Activated CD4-positive, alpha-beta T cell treated with anti-CD3 and anti-CD28 coated beads for 36 hours (primary cell): ENCODE measurements around the gene PALM3. TPM values are rescaled to one million over a fixed set of nuclear protein-coding genes. Genes with fewer than 3 reads are reported as not detected.
"Not testable (repeated sequence)": the region's sequence is repeated elsewhere in the genome, so short reads cannot be mapped to it uniquely, and the experiment has no call there.

Experiments
- ATAC-seq: fragments of 200-7000 bp; cut with Tn5 transposase; one replicate; pipeline ENCODE4 v1.10.0; 2021; ENCODE audit warnings: mild to moderate bottlenecking, moderate library complexity
- CTCF ChIA-PET: fragments of 350-600 bp; sonication (Branson Sonifier 250); formaldehyde crosslinking; loops from one replicate; lab custom pipeline; 2021; ENCODE audit warnings: antibody characterized with exemption; lab: Charles Lee
- POLR2A ChIA-PET: fragments of 350-600 bp; sonication (Branson Sonifier 250); formaldehyde crosslinking; loops from one replicate; lab custom pipeline; 2021; ENCODE audit warnings: antibody characterized with exemption, inconsistent platforms; lab: Charles Lee
- DNase-seq: peaks from one replicate; pipeline ENCODE4 v3.0.0-alpha.2; 2020
- H3K27ac Mint-ChIP-seq: one replicate; pipeline ENCODE4 v1.8.0; 2021; ENCODE audit warnings: mixed read lengths
- H3K27me3 Mint-ChIP-seq: one replicate; pipeline ENCODE4 v1.8.0; 2021; ENCODE audit warnings: mixed read lengths
- H3K36me3 Mint-ChIP-seq: one replicate; pipeline ENCODE4 v1.8.0; 2021; ENCODE audit warnings: low read depth, mixed read lengths
- H3K4me1 Mint-ChIP-seq: one replicate; pipeline ENCODE4 v1.8.0; 2021; ENCODE audit warnings: mixed read lengths
- H3K4me3 Mint-ChIP-seq: one replicate; pipeline ENCODE4 v1.8.0; 2021; ENCODE audit warnings: mild to moderate bottlenecking, moderate library complexity, mixed read lengths
- H3K9me3 Mint-ChIP-seq: one replicate; pipeline ENCODE4 v1.8.0; 2021; ENCODE audit warnings: low read depth, mixed read lengths
- intact Hi-C, 2 experiments: fragments of 100-400 bp; cut with DNase I in 1 of 2; cut with micrococcal nuclease in 1 of 2; formaldehyde crosslinking; loops; one replicate each; pipeline versions ENCODE4 v1.14.2 to v1.15.1; 2022 to 2024; cut with DNase I, micrococcal nuclease
- total RNA-seq, 2 experiments: library from RNA; stranded (reverse); gene quantifications; one replicate each; pipeline ENCODE4 v1.2.3, GENCODE V29; 2021

Gene PALM3
- total RNA-seq, 2 experiments from 2014 or later = 0.16 TPM; not detected in 1

GRCh38 chr19:14030997-14031718, 30.7 kb downstream of the PALM3 start:
- no peaks in the 10 kb centered on the region for H3K27me3 Mint-ChIP-seq
- ChIA-PET CTCF (interaction anchor here (0.5 to 3.9 kb wide), 22 partner anchors 9 to 389 kb away, joined by 3 to 15 read pairs (median 4); partner anchors contain the start of genes ASF1B and MISP3), POLR2A (interaction anchor here (1.0 kb wide), 2 partner anchors 25 to 79 kb away, joined by 3 to 5 read pairs; partner anchors contain the start of genes DCAF15 and RFX1)
- peaks cover 17% of the 10 kb centered on the region for H3K4me1 Mint-ChIP-seq
- no peak for ATAC-seq
- H3K9me3 Mint-ChIP-seq = no peaks in the 10 kb centered on the region
- intact Hi-C loops = loop anchor here in 1 of 2 experiments (5.0 kb wide), 4 partner anchors 41 to 149 kb away; partner anchors contain the start of genes DCAF15 and MISP3
- no peak for DNase-seq
- peaks cover 12% of the 10 kb centered on the region for H3K36me3 Mint-ChIP-seq
- peak overlapping the region; percentile 45 for H3K27ac Mint-ChIP-seq
- H3K4me3 Mint-ChIP-seq = peak overlapping the region; percentile 92

- peaks cover 3% of the 10 kb centered on the region for H3K36me3 Mint-ChIP-seq
- no peak overlapping the region for H3K27ac Mint-ChIP-seq
- intact Hi-C loops = no loop called here
- CTCF ChIA-PET = interaction anchor here (1.0 to 1.3 kb wide), 2 partner anchors 9 to 19 kb away, joined by 3 read pairs; no protein-coding TSS in a partner anchor
- POLR2A ChIA-PET = interaction anchor here (0.6 kb wide), 1 partner anchor 510 kb away, joined by 5 read pairs; no protein-coding TSS in a partner anchor
- ATAC-seq (no peak), DNase-seq (no peak)
- H3K4me3 Mint-ChIP-seq = no peak overlapping the region
- no peaks in the 10 kb centered on the region for H3K9me3 Mint-ChIP-seq
- H3K27me3 Mint-ChIP-seq = no peaks in the 10 kb centered on the region
- peaks cover 15% of the 10 kb centered on the region for H3K4me1 Mint-ChIP-seq
These were observed 33.0 kb downstream of the PALM3 start for GRCh38 chr19:14028901-14029300.

- no peak within 1 kb of the TSS for H3K27ac Mint-ChIP-seq
- H3K27me3 Mint-ChIP-seq = no peaks in the 10 kb centered on the region
- ATAC-seq = no peak
- no peak within 1 kb of the TSS for H3K4me3 Mint-ChIP-seq
- intact Hi-C loops = no loop called here
- CTCF ChIA-PET = interaction anchor here (0.5 to 1.7 kb wide), 5 partner anchors 14 to 1137 kb away, joined by 3 to 8 read pairs (median 3); partner anchors contain the start of gene GCDH
- DNase-seq = no peak
- H3K36me3 Mint-ChIP-seq = peaks cover 2% of the 10 kb centered on the region
- H3K4me1 Mint-ChIP-seq = peaks cover 18% of the 10 kb centered on the region
- POLR2A ChIA-PET = no interaction called here
- H3K9me3 Mint-ChIP-seq = no peaks in the 10 kb centered on the region
These were observed 33.9 kb downstream of the PALM3 start, which contains the start of gene RLN3 for GRCh38 chr19:14027856-14028450. Gene RLN3 (plus strand): TSS chr19:14028148. CDS start chr19:14028205, 57 bp downstream.

GRCh38 chr19:14026652-14027192, 35.2 kb downstream of the PALM3 start:
- H3K27ac Mint-ChIP-seq, DNase-seq, H3K36me3 Mint-ChIP-seq, H3K9me3 Mint-ChIP-seq, H3K27me3 Mint-ChIP-seq, ATAC-seq, H3K4me3 Mint-ChIP-seq, intact Hi-C loops: not testable (repeated sequence)
- POLR2A ChIA-PET = interaction anchor here (0.6 kb wide), 1 partner anchor 137 kb away, joined by 11 read pairs; no protein-coding TSS in a partner anchor
- CTCF ChIA-PET = interaction anchor here (0.6 to 1.7 kb wide), 4 partner anchors 46 to 144 kb away, joined by 3 to 8 read pairs (median 4); partner anchors contain the start of genes ASF1B and MISP3
- H3K4me1 Mint-ChIP-seq = peaks cover 18% of the 10 kb centered on the region

- Mint-ChIP-seq H3K4me1 (peaks cover 10% of the 10 kb centered on the region), H3K27me3 (no peaks in the 10 kb centered on the region), H3K9me3 (no peaks in the 10 kb centered on the region), H3K36me3 (no peaks in the 10 kb centered on the region), H3K4me3 (no peak overlapping the region), H3K27ac (peak overlapping the region; percentile 29)
- CTCF ChIA-PET = interaction anchor here (1.9 kb wide), 1 partner anchor 36 kb away, joined by 7 read pairs; no protein-coding TSS in a partner anchor
- peak; percentile 35 for ATAC-seq
- intact Hi-C loops = no loop called here
- POLR2A ChIA-PET = interaction anchor here (0.5 kb wide), 1 partner anchor 20 kb away, joined by 10 read pairs; no protein-coding TSS in a partner anchor
- peak; percentile 53 for DNase-seq
These were observed 38.3 kb downstream of the PALM3 start for GRCh38 chr19:14023404-14024235.

GRCh38 chr19:14022469-14022868, 39.4 kb downstream of the PALM3 start:
- intact Hi-C loops = no loop called here
- Mint-ChIP-seq H3K27ac (no peak overlapping the region), H3K9me3 (no peaks in the 10 kb centered on the region), H3K36me3 (no peaks in the 10 kb centered on the region), H3K4me3 (no peak overlapping the region), H3K4me1 (peaks cover 10% of the 10 kb centered on the region), H3K27me3 (no peaks in the 10 kb centered on the region)
- ChIA-PET POLR2A (no interaction called here), CTCF (interaction anchor here (0.6 to 2.1 kb wide), 8 partner anchors 8 to 236 kb away, joined by 3 to 7 read pairs (median 4); partner anchors contain the start of gene RFX1)
- no peak for ATAC-seq
- DNase-seq = no peak

GRCh38 chr19:14021474-14021873, 40.4 kb downstream of the PALM3 start:
- DNase-seq (peak; percentile 34), ATAC-seq (peak; percentile 66)
- Mint-ChIP-seq H3K27me3 (no peaks in the 10 kb centered on the region), H3K4me3 (no peak overlapping the region), H3K9me3 (no peaks in the 10 kb centered on the region), H3K36me3 (no peaks in the 10 kb centered on the region), H3K27ac (no peak overlapping the region), H3K4me1 (peaks cover 10% of the 10 kb centered on the region)
- intact Hi-C loops = no loop called here
- POLR2A ChIA-PET = no interaction called here
- CTCF ChIA-PET = interaction anchor here (0.6 to 2.1 kb wide), 6 partner anchors 9 to 197 kb away, joined by 3 to 7 read pairs (median 4); partner anchors contain the start of genes IL27RA and RFX1

- H3K36me3 Mint-ChIP-seq, ATAC-seq, H3K9me3 Mint-ChIP-seq, H3K27ac Mint-ChIP-seq, H3K27me3 Mint-ChIP-seq, DNase-seq, H3K4me3 Mint-ChIP-seq, intact Hi-C loops, POLR2A ChIA-PET: not testable (repeated sequence)
- peaks cover 11% of the 10 kb centered on the region for H3K4me1 Mint-ChIP-seq
- CTCF ChIA-PET = interaction anchor here (0.7 to 1.6 kb wide), 2 partner anchors 10 to 12 kb away, joined by 3 to 5 read pairs; partner anchors contain the start of gene IL27RA
These were observed 42.1 kb downstream of the PALM3 start for GRCh38 chr19:14019739-14020138.

GRCh38 chr19:14019100-14019499, 42.8 kb downstream of the PALM3 start:
- Mint-ChIP-seq H3K36me3 (no peaks in the 10 kb centered on the region), H3K9me3 (no peaks in the 10 kb centered on the region), H3K27me3 (no peaks in the 10 kb centered on the region), H3K4me3 (no peak overlapping the region), H3K4me1 (peaks cover 11% of the 10 kb centered on the region), H3K27ac (no peak overlapping the region)
- intact Hi-C loops = no loop called here
- no peak for DNase-seq
- ATAC-seq = no peak
- POLR2A ChIA-PET = no interaction called here
- CTCF ChIA-PET = interaction anchor here (0.6 to 1.6 kb wide), 3 partner anchors 10 to 378 kb away, joined by 3 to 5 read pairs (median 3); partner anchors contain the start of gene IL27RA

GRCh38 chr19:14015524-14016035, 46.3 kb downstream of the PALM3 start:
- ChIA-PET CTCF (interaction anchor here (0.6 to 0.8 kb wide), 3 partner anchors 16 to 118 kb away, joined by 3 to 4 read pairs (median 4); partner anchors contain the start of gene IL27RA), POLR2A (no interaction called here)
- DNase-seq (no peak), ATAC-seq (no peak)
- H3K9me3 Mint-ChIP-seq = no peaks in the 10 kb centered on the region
- no peaks in the 10 kb centered on the region for H3K27me3 Mint-ChIP-seq
- no peaks in the 10 kb centered on the region for H3K36me3 Mint-ChIP-seq
- intact Hi-C loops = no loop called here
- H3K4me1 Mint-ChIP-seq = peaks cover 3% of the 10 kb centered on the region
- no peak overlapping the region for H3K4me3 Mint-ChIP-seq
- no peak overlapping the region for H3K27ac Mint-ChIP-seq
